Inflammatory macrophage treated with lipopolysaccharide for 4 hours (primary cell): Measurements from ENCODE around the gene ITGA11.
A peak's percentile ranks its signal among the peaks of the same experiment; 100 is the strongest.
"Not testable (repeated sequence)": the region's sequence is repeated elsewhere in the genome, so short reads cannot be mapped to it uniquely, and the experiment has no call there.

Experiments
- DNase-seq: peaks from one replicate; pipeline ENCODE4 v3.0.0-alpha.2; 2020

ITGA11 gene

GRCh38 chr15:68410466-68411342 lies 21.3 kb downstream of the ITGA11 start:
- DNase-seq = no peak

GRCh38 chr15:68409736-68410370 lies 22.1 kb downstream of the ITGA11 start:
- no peak for DNase-seq

DNA sequence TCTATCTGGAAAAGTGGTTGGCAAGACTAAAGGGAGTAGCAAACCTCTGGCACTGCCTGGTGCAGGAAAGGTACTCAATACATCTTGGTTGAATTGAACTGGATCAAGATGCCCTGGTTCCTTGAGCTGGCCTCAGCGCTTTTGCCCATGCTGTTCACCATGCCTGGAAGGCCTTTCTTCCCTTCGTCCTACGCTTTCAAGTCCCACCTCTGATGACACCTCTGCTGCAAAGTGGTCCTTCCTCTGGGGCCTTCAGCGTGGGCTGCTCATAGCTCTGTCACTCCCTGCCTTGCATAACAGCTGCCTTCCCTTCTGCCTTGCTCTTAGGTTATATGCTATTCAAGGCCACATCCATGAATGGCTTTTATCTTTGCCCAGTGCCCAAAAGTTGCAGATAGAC lies 23.0 kb downstream of the ITGA11 start:
- no peak for DNase-seq

DNA sequence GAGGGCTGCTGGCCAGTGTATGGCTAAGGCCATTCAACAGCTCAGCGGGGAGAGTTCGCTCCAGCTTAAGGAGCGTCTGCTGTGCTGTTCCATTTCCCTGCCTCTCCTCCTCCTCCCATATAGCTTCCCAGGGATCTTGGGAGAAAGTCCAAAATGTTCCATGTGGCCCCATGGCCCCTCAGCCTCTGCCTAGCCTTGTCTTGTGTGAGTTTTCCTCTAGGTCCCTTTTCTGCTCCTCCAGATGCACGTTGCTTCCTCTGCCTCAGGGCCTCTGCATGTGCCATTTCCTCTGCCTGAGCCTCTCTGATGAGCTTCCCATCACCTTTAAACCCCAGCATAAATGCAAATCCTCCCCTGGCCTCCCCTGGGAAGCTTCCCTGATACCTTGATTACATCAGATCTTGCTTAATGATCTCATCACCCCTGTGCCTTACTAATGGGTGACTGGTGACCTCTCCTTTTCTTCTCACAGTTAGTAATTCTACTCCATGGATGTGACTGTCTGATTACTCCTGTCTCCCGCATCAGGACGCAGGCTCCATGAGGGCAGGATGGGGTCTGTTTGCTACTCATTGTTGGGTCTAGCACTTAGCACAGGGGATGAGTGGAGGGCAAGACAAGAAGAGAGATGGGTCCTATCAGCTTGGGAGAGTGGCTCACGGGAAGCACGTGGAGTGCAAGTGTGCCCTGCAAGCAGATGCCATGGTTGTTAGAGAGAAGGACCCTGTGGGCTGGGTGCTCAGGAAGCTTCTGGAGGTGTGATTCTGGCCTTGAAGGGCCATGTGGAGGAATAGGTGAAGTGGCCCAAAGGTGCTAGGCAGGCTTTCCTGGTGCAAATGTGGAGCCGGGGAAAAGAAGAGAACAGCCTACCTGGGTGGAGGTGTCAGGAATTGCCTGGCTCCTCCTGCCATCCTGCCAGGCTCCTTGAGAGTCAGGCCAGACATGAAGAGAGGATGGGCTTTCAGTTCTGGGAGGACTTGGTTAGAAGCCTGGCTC lies 23.8 kb downstream of the ITGA11 start:
- DNase-seq = no peak

- DNase-seq = no peak
Measured at GRCh38 chr15:68407141-68407885, 24.6 kb downstream of the ITGA11 start.

GRCh38 chr15:68405378-68406250 lies 26.3 kb downstream of the ITGA11 start:
- DNase-seq = no peak

DNA sequence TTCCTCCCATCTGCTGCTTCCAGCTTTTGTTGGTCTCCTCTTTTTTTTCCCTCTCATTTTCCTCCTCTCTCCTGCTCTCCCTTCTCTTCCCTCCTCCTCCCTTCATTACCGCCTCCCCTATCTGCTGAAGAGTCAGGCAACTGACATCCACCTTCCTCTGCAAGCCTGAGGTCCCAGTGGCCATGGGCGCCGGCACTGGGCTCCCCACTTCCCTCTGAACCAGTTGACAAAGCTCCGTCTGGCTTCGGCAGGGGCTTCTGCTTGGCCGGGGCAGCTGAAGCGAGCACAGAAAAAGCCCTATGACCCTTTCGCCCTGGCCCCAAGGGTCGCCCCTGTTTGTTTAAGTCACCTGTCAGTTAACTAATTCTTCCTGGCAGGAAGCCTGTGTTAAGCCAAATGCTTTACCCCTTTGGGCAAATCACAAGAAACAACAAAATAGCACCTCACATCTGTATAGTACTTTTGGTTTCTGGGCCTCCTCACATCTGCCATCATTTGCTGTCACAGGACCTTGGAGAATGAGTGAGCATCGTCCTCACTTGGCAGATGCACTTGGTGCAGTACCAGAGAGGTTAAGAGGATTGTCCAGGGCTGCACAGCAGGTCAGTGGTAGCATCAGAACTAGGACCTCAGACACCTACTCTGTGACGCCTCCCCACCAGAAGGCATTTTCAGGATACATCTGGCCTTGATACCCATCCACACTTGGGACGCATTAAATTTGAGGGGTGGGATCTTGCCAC lies 27.7 kb downstream of the ITGA11 start:
- DNase-seq = no peak

DNA sequence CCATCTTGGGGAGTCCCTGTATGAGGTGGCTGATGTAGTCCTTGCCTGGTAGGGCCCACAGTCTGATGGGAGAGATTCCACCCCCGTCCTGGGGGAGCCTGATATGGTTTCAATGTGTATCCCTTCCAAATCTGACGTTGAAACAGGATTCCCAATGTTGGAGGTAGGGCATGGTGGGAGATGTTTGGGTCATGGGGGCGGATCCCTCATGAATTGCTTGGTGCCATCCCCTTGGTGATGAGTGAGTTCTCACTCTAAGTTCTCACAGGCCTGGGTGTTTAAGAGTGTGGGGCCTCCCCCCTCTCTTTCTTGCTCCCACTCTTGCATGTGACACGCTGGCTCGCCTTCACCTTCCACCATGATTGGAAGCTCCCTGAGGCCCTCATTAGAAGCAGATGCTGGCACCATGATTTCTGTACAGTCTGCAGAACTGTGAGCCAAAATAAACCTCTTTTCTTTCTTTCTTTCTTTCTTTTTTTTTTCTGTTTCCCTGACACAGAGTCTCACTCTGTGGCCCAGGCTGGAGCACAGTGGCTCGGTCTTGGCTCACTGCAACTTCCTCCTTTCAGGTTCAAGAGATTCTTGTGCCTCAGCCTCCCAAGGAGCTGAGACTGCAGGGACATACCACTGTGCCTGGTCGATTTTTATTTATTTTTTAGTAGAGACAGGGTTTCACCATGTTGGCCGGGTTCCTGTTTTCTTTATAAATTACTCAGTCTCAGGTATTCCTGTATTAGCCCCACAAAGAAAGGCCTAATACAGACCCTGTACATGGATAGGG lies 28.6 kb downstream of the ITGA11 start:
- no peak for DNase-seq

DNA sequence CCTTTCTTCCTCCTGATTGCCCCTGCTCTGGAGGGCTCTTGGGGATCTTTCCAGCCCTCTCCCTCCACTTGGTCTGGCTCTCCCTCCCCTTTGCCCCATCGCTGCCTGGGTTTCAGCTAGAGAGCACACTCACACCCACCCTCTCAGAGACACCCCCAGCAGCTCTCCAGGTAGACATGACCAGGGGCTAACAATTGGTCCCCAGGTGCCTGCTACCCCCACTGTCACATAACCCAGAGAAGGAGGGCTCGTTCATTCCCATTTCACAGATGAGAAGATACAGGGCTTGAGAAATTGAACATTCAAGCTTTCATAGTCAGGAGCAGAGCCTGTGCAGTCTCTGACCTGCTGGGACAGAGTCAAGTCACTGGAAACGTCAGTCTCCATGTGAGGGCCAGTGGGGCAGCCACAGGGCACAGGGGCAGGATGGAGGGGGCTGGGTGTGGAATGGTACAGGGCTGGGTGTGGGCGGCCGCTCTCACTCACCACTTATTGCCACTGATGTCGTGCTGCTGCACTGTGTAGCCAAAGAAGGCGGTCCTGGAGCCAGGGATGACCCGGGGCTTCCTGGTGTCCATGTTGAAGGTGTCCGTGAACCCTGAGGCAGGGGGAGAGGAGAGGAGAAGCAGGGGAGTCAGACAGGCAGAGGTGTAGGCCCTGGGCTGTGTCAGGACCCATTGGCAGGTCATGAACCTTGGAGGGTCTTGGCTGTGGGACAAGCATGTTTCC lies 29.4 kb downstream of the ITGA11 start:
- DNase-seq = no peak

GRCh38 chr15:68401496-68402431 lies 30.2 kb downstream of the ITGA11 start:
- no peak for DNase-seq

GRCh38 chr15:68400066-68400456 lies 31.9 kb downstream of the ITGA11 start:
- no peak for DNase-seq

GRCh38 chr15:68399096-68400065 lies 32.6 kb downstream of the ITGA11 start:
- no peak for DNase-seq

- DNase-seq = not testable (repeated sequence)
Measured at GRCh38 chr15:68397999-68398398, 34.0 kb downstream of the ITGA11 start.

DNA sequence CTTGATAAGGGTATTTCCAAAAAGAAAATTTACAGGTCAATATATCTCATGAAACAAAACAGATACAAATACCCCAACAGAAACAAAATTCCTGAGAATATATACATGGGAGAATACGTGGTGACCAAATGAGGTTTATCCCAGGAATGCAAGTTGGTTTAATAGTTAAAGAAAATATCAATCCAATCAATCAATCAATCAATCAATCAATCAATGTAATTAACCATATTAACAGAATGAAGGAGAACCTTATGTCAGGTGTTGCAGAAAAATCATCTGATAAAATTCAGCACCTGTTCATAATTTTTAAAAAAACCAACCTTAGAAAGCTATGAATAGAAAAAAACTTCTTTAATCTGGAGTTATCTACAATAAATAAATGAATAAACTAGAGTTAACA lies 35.9 kb downstream of the ITGA11 start:
- DNase-seq = no peak

- no peak for DNase-seq
Measured at GRCh38 chr15:68391121-68391520, 40.8 kb downstream of the ITGA11 start.

GRCh38 chr15:68389936-68390817 lies 41.8 kb downstream of the ITGA11 start:
- peak; percentile 43 for DNase-seq
